ENCODE results near the gene OR10A3.
A peak's percentile ranks its signal among the peaks of the same experiment; 100 is the strongest.

Gene OR10A3

DNA sequence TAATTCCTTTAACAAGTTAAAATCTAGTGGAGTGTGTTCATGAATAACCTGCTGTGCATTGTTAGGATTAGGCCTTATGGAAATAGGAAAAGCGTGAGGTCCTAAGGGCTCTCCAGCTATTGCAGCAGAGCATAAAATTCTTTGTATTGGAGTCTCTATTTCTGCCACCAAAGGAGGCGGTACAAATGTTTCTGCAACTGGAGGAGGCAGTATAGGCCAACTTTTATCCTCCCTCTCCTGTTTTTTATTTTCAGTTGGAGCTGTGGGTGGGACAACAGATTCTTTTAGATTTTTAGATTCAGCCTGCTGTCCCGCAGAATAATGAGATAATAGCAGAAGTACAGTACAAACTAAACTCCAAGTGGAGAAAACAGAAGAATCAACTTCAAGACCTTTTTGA, 36.6 kb downstream of the OR10A3 start:
- DNase-seq (ENCODE audit: low read depth), result peak; percentile 77
- Histone ChIP-seq H3K27me3 (replicated peaks; ENCODE audit: control insufficient read depth, insufficient read depth, low read length) (peaks cover 3% of the 10 kb centered on the region), H3K4me3 (ENCODE audit: low read length) (no peak overlapping the region), H3K4me1 (ENCODE audit: control insufficient read depth, insufficient read depth, low read length) (peaks cover 21% of the 10 kb centered on the region), H3K9ac (ENCODE audit: low read length) (peak overlapping the region; percentile 50), H3K36me3 (ENCODE audit: control insufficient read depth, insufficient read depth, low read length, severe bottlenecking) (no peaks in the 10 kb centered on the region), H3K9me3 (ENCODE audit: control insufficient read depth, low read length) (no peaks in the 10 kb centered on the region)

DNA sequence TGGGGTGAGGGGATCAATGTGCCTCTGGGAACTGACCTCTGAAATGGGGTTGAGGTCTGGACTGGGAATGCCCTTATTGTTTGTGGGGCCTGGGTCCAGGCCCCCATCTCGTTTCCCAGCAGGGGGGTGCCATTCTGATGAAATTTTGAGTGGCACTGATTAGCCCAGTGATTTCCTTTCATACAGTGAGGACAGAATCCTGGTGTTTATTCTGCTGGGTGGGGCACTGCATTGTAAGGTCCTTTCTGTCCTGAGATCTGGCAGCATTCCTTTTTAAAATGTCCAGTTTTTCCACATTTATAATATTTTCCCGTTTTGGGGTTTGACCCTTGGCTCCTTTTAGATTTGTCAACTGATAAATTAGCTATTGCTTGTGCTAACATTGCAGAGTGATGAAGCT, 37.6 kb downstream of the OR10A3 start:
- Histone ChIP-seq H3K4me3 (ENCODE audit: low read length) (no peak overlapping the region), H3K4me1 (ENCODE audit: control insufficient read depth, insufficient read depth, low read length) (peaks cover 21% of the 10 kb centered on the region), H3K9me3 (ENCODE audit: control insufficient read depth, low read length) (no peaks in the 10 kb centered on the region), H3K36me3 (ENCODE audit: control insufficient read depth, insufficient read depth, low read length, severe bottlenecking) (no peaks in the 10 kb centered on the region), H3K27me3 (replicated peaks; ENCODE audit: control insufficient read depth, insufficient read depth, low read length) (peaks cover 3% of the 10 kb centered on the region), H3K9ac (ENCODE audit: low read length) (no peak overlapping the region)
- DNase-seq (ENCODE audit: low read depth), result no peak

DNA sequence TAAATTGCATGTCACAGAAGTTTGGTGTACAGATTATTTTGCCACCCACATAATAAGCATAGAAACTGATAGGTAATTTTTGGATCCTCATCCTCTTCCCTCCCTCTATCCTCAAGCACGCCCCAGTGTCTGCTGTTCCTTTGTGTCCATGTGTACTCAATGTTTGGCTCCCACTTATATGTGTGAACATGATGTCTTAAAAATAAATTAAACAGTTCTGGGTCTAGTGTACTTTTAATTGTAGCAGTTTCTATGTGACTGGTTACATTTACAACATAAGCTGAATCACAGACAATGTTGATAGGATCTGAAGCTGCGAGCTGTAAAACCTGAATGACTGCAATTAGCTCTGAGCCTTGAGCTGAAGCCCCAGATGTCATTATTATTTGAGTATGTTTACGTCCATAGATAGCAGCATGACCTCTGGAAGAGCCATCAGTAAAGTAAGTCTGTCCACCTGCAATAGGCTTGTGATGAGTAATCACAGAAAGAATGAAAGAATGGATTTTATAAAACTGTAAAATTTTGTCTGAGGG, 40.1 kb downstream of the OR10A3 start:
- no peak overlapping the region for H3K9ac ChIP-seq (ENCODE audit: low read length)
- no peaks in the 10 kb centered on the region for H3K36me3 ChIP-seq (ENCODE audit: control insufficient read depth, insufficient read depth, low read length, severe bottlenecking)
- H3K4me3 ChIP-seq (ENCODE audit: low read length), result no peak overlapping the region
- H3K4me1 ChIP-seq (ENCODE audit: control insufficient read depth, insufficient read depth, low read length), result peaks cover 28% of the 10 kb centered on the region
- H3K27me3 ChIP-seq (replicated peaks; ENCODE audit: control insufficient read depth, insufficient read depth, low read length), result peaks cover 3% of the 10 kb centered on the region
- no peaks in the 10 kb centered on the region for H3K9me3 ChIP-seq (ENCODE audit: control insufficient read depth, low read length)
- DNase-seq (ENCODE audit: low read depth), result no peak

DNA sequence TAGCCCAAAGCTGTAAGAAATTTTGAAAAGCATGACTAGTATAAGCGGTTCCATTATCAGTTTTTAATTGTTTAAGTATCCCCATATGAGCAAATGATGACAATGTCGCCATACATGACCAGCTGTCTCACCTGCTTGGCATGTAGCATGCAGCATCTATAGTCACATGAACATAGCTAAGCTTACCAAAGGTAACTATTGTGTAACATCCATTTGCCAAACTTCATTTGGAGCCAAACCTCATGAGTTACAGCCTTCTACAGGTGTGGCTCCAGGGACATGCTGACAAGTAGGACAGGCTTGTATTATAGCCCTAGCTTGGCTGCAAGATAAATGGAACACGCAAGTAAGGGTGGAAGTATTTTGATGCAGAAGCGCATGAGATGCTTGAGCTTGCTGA, 40.8 kb downstream of the OR10A3 start:
- Histone ChIP-seq H3K36me3 (ENCODE audit: control insufficient read depth, insufficient read depth, low read length, severe bottlenecking) (no peaks in the 10 kb centered on the region), H3K9me3 (ENCODE audit: control insufficient read depth, low read length) (no peaks in the 10 kb centered on the region), H3K4me1 (ENCODE audit: control insufficient read depth, insufficient read depth, low read length) (peaks cover 35% of the 10 kb centered on the region), H3K9ac (ENCODE audit: low read length) (no peak overlapping the region), H3K4me3 (ENCODE audit: low read length) (no peak overlapping the region), H3K27me3 (replicated peaks; ENCODE audit: control insufficient read depth, insufficient read depth, low read length) (peaks cover 3% of the 10 kb centered on the region)
- no peak for DNase-seq (ENCODE audit: low read depth)

DNA sequence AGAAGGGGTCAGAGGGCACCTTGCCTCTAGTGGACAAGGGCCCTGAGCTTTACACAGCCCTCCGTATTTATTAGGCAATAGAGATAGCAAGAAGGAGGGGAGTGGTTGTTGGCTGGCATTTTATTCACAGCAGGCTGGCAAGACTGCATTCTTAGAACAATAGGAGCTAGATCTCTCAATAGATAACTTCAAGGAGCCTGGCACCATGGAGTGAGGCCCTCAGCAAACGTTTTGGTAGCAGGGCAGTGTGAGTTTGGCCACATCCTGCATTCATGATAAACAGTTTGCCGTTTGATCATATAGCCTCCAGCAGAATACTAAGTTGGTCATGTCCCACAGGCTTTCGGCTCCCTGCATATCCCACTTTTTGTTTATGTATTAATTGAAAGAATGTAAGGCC, 42.1 kb downstream of the OR10A3 start:
- DNase-seq (ENCODE audit: low read depth), result no peak
- H3K36me3 ChIP-seq (ENCODE audit: control insufficient read depth, insufficient read depth, low read length, severe bottlenecking), result no peaks in the 10 kb centered on the region
- H3K9ac ChIP-seq (ENCODE audit: low read length), result no peak overlapping the region
- H3K27me3 ChIP-seq (replicated peaks; ENCODE audit: control insufficient read depth, insufficient read depth, low read length), result peaks cover 3% of the 10 kb centered on the region
- no peaks in the 10 kb centered on the region for H3K9me3 ChIP-seq (ENCODE audit: control insufficient read depth, low read length)
- H3K4me3 ChIP-seq (ENCODE audit: low read length), result no peak overlapping the region
- peaks cover 31% of the 10 kb centered on the region for H3K4me1 ChIP-seq (ENCODE audit: control insufficient read depth, insufficient read depth, low read length)

DNA sequence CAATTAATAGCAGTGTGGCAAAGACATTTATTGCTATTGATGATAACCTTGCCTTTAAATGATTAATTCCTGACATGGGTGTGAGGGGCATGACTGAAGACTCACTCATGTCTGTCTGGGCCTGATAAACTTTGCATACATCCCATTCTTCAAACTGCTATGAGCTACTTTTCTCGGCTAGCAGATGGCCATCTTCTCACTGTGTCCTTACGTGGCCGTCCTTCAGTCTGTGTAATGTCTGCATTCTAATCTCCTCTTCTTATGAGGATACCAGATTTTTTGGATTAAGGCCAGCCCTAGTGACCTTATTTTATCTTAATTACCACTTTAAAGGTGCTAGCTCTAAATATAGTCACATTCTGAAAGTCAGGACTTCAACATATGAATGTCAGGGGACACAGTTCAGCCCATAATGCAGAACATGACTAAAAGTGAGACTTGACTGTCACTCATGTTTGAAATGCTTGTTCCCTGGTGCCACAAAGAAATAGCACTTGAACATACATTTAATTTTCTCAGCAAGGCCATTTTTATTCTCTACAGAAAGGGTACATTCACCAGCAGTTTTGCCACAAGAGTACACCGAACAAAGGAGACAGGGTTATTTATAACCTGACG, 42.7 kb downstream of the OR10A3 start:
- Histone ChIP-seq H3K4me1 (ENCODE audit: control insufficient read depth, insufficient read depth, low read length) (peaks cover 26% of the 10 kb centered on the region), H3K4me3 (ENCODE audit: low read length) (no peak overlapping the region), H3K9ac (ENCODE audit: low read length) (no peak overlapping the region), H3K9me3 (ENCODE audit: control insufficient read depth, low read length) (no peaks in the 10 kb centered on the region), H3K36me3 (ENCODE audit: control insufficient read depth, insufficient read depth, low read length, severe bottlenecking) (no peaks in the 10 kb centered on the region), H3K27me3 (replicated peaks; ENCODE audit: control insufficient read depth, insufficient read depth, low read length) (peaks cover 3% of the 10 kb centered on the region)
- no peak for DNase-seq (ENCODE audit: low read depth)

DNA sequence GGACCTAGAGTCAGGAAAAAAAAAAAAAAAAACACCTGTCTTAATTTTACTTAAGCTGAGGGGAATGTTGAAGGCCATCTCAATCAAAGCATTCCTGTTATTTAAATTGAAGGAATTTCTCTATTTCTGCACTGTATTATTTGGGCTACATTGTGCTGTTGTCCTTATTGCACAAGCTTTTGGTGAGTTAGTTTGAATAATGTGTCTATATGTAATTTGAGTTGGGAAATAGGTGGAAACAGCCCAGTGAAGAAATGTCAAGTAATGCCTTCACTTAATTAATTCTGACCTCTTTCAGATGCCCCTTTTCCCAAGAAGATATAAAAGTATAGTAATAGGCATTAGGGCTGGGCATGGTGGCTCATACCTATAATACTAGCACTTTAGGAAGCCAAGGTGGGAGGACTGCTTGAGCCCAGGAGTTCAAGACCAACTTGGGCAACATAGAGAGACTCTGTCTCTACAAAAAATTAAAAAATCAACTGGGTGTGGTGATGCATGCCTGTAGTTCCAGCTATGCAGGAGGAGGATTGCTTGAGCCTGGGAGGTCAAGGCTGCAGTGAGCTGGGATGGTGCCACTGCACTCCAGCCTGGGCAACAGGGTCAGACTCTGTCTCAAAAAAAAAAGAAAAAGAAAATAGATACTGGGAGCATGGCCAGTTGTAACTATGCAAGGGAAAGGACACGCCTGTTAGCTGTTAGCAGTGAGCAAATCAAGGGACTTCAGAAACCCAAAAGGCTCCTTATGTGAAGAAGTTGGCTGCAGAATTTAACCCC, 45.3 kb downstream of the OR10A3 start:
- DNase-seq (ENCODE audit: low read depth), result peak; percentile 77

DNA sequence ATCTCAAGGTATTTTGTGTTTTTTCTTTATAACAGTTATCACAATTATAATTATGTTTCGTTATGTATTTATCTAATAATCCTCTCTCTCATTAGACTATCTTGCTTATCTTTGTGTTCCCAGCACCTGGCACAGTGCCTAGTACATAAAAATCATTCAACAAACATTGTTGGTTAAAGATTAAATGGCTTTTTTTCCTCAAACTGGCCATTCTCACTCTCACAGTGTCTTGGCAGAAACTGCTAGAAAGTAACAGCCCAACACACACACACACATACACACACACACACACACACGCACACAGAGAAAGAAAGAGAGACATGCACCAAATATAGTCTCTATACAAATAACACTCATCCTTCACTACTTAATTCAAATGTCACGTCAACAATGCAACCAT, 47.3 kb downstream of the OR10A3 start:
- no peak overlapping the region for H3K4me3 ChIP-seq (ENCODE audit: low read length)
- H3K9me3 ChIP-seq (ENCODE audit: control insufficient read depth, low read length), result no peaks in the 10 kb centered on the region
- no peaks in the 10 kb centered on the region for H3K27me3 ChIP-seq (replicated peaks; ENCODE audit: control insufficient read depth, insufficient read depth, low read length)
- DNase-seq (ENCODE audit: low read depth), result no peak
- H3K4me1 ChIP-seq (ENCODE audit: control insufficient read depth, insufficient read depth, low read length), result peaks cover 53% of the 10 kb centered on the region
- no peak overlapping the region for H3K9ac ChIP-seq (ENCODE audit: low read length)
- no peaks in the 10 kb centered on the region for H3K36me3 ChIP-seq (ENCODE audit: control insufficient read depth, insufficient read depth, low read length, severe bottlenecking)

More for the DNA sequence above, 45.3 kb downstream of the OR10A3 start:
- no peaks in the 10 kb centered on the region for H3K9me3 ChIP-seq (ENCODE audit: control insufficient read depth, low read length)
- peak overlapping the region; percentile 20 for H3K4me3 ChIP-seq (ENCODE audit: low read length)
- H3K9ac ChIP-seq (ENCODE audit: low read length), result peak overlapping the region; percentile 63
- no peaks in the 10 kb centered on the region for H3K27me3 ChIP-seq (replicated peaks; ENCODE audit: control insufficient read depth, insufficient read depth, low read length)
- peaks cover 39% of the 10 kb centered on the region for H3K4me1 ChIP-seq (ENCODE audit: control insufficient read depth, insufficient read depth, low read length)
- no peaks in the 10 kb centered on the region for H3K36me3 ChIP-seq (ENCODE audit: control insufficient read depth, insufficient read depth, low read length, severe bottlenecking)

DNA sequence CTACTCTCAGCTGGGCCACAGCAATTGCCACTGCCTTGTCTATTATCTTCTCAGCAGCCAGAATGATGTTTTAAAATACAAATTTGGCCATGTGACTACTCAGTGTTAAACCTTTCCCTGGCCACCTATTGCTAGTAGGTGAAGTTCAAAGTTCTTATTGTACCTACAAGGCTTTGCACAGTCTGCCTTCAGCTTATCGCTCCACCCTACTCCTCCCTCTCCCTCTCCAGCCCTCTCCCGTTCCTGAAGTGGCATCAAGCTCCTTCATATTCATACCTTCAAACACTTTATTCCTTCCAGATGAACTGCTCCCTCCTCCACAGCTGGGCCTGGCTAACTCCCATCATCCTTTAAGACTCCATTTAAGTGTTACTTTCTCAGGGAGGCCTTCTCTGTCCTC, 47.7 kb downstream of the OR10A3 start:
- Histone ChIP-seq H3K4me3 (ENCODE audit: low read length) (no peak overlapping the region), H3K36me3 (ENCODE audit: control insufficient read depth, insufficient read depth, low read length, severe bottlenecking) (no peaks in the 10 kb centered on the region), H3K4me1 (ENCODE audit: control insufficient read depth, insufficient read depth, low read length) (peaks cover 53% of the 10 kb centered on the region), H3K9me3 (ENCODE audit: control insufficient read depth, low read length) (no peaks in the 10 kb centered on the region), H3K27me3 (replicated peaks; ENCODE audit: control insufficient read depth, insufficient read depth, low read length) (no peaks in the 10 kb centered on the region), H3K9ac (ENCODE audit: low read length) (no peak overlapping the region)
- no peak for DNase-seq (ENCODE audit: low read depth)

DNA sequence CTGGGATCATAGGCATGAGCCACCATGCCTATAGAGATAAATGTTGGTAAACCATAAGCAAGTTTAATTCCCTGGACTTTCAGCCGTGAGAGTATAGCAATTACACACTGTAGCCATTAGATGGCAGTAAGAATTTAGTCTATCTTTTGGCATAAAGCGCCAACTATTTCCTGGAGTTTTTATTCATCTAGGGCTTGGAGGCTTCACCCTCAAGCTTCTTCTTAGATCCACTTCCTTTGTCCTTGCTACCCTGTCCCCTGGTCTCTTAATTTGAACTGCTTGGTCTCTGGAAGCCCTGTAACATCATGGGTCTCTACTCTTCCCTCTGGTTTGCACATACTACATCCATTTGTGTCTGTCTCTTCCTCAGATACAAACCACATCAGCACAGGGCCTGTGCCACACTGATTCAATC, 48.7 kb downstream of the OR10A3 start:
- peak overlapping the region; percentile 23 for H3K4me3 ChIP-seq (ENCODE audit: low read length)
- H3K9ac ChIP-seq (ENCODE audit: low read length), result peak overlapping the region; percentile 65
- H3K9me3 ChIP-seq (ENCODE audit: control insufficient read depth, low read length), result no peaks in the 10 kb centered on the region
- peak; percentile 89 for DNase-seq (ENCODE audit: low read depth)
- H3K36me3 ChIP-seq (ENCODE audit: control insufficient read depth, insufficient read depth, low read length, severe bottlenecking), result no peaks in the 10 kb centered on the region
- H3K27me3 ChIP-seq (replicated peaks; ENCODE audit: control insufficient read depth, insufficient read depth, low read length), result no peaks in the 10 kb centered on the region
- H3K4me1 ChIP-seq (ENCODE audit: control insufficient read depth, insufficient read depth, low read length), result peaks cover 53% of the 10 kb centered on the region

DNA sequence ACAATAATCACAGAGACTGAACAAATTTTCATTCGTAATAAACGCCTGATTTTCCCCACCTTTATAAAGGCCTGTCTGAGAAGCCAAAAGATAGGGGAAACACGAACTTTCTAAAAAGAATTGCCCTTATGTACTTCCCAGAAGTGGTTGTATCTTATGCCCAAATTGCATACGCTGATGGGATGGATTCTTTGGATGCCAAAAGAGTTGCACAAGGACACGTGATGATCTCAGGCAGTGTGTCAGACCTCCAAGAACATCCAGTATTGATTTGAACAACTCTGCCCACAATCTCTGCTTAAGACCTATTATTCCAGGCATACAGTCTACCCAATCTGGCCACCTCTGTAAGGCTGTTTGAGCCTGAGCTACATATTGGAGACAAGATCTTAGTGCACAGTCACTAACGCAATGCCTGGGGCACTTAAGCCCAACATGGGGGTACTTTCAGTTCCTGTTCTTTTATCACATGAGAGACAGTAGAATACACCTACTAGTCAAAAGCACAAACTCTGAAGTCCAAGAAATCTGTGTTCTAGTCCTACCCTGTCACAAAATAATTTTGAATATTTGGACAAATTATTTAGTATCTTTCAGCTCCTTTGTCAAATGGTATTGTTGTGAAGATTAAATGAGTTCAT, 49.3 kb downstream of the OR10A3 start:
- Histone ChIP-seq H3K9ac (ENCODE audit: low read length) (peak overlapping the region; percentile 65), H3K27me3 (replicated peaks; ENCODE audit: control insufficient read depth, insufficient read depth, low read length) (no peaks in the 10 kb centered on the region), H3K4me3 (ENCODE audit: low read length) (peak overlapping the region; percentile 23), H3K9me3 (ENCODE audit: control insufficient read depth, low read length) (no peaks in the 10 kb centered on the region), H3K36me3 (ENCODE audit: control insufficient read depth, insufficient read depth, low read length, severe bottlenecking) (no peaks in the 10 kb centered on the region), H3K4me1 (ENCODE audit: control insufficient read depth, insufficient read depth, low read length) (peaks cover 53% of the 10 kb centered on the region)
- peak; percentile 76 for DNase-seq (ENCODE audit: low read depth)
